Stimulated activated CD8-positive, alpha-beta memory T cell treated with anti-CD3 and anti-CD28 coated beads, Interleukin-2, amount 100 ng/mL, for 48 hours (primary cell): Measurements from ENCODE around the gene TMX1.

ENCODE experiments used
- DNase-seq, 2 donors: peaks; one replicate each; pipeline ENCODE4 v3.0.0-alpha.2; 2020; ENCODE audit warnings: low read depth in 2 of 2

Gene TMX1

GRCh38 chr14:51242545-51243490 lies 2.8 kb downstream of the TMX1 start:
- DNase-seq: no peak

GRCh38 chr14:51244591-51244990 lies 4.5 kb downstream of the TMX1 start:
- no peak for DNase-seq

GRCh38 chr14:51246032-51246431 lies 6.0 kb downstream of the TMX1 start:
- no peak for DNase-seq

GRCh38 chr14:51248016-51248987 lies 8.3 kb downstream of the TMX1 start:
- no peak for DNase-seq

GRCh38 chr14:51251486-51251885 lies 11.4 kb downstream of the TMX1 start:
- DNase-seq: no peak

- no peak for DNase-seq
Measured at GRCh38 chr14:51253880-51254279, 13.8 kb downstream of the TMX1 start.

- DNase-seq: no peak
Measured at GRCh38 chr14:51258280-51258679, 18.2 kb downstream of the TMX1 start.

- no peak for DNase-seq
Measured at GRCh38 chr14:51258788-51259187, 18.7 kb downstream of the TMX1 start.

GRCh38 chr14:51260225-51260624 lies 20.2 kb downstream of the TMX1 start:
- DNase-seq: no peak

- no peak for DNase-seq
Measured at GRCh38 chr14:51261151-51261550, 21.1 kb downstream of the TMX1 start.

- no peak for DNase-seq
Measured at GRCh38 chr14:51262868-51263267, 22.8 kb downstream of the TMX1 start.

GRCh38 chr14:51269634-51270033 lies 29.6 kb downstream of the TMX1 start:
- DNase-seq: no peak

- no peak for DNase-seq
Measured at GRCh38 chr14:51276605-51277004, 36.6 kb downstream of the TMX1 start.

GRCh38 chr14:51277753-51278415 lies 37.8 kb downstream of the TMX1 start:
- no peak for DNase-seq

- no peak for DNase-seq
Measured at GRCh38 chr14:51282517-51282916, 42.5 kb downstream of the TMX1 start.

GRCh38 chr14:51283402-51284085 lies 43.5 kb downstream of the TMX1 start:
- DNase-seq: no peak

GRCh38 chr14:51284241-51284640 lies 44.2 kb downstream of the TMX1 start:
- no peak for DNase-seq

- no peak for DNase-seq
Measured at GRCh38 chr14:51285120-51285519, 45.1 kb downstream of the TMX1 start.

GRCh38 chr14:51289169-51289568 lies 49.1 kb downstream of the TMX1 start:
- DNase-seq: no peak

- DNase-seq: no peak
Measured at GRCh38 chr14:51290132-51290531, 50.1 kb downstream of the TMX1 start.

- no peak for DNase-seq
Measured at GRCh38 chr14:51291016-51291415, 51.0 kb downstream of the TMX1 start.
